Activated CD4-positive, alpha-beta T cell treated with anti-CD3 and anti-CD28 coated beads, Interleukin-2, amount 50 U/mL, for 1 hour (primary cell): ENCODE results near the gene ASAP3.

Experiments
- DNase-seq: peaks from one replicate; pipeline ENCODE4 v3.0.0-alpha.2; 2020

ASAP3 gene

DNA sequence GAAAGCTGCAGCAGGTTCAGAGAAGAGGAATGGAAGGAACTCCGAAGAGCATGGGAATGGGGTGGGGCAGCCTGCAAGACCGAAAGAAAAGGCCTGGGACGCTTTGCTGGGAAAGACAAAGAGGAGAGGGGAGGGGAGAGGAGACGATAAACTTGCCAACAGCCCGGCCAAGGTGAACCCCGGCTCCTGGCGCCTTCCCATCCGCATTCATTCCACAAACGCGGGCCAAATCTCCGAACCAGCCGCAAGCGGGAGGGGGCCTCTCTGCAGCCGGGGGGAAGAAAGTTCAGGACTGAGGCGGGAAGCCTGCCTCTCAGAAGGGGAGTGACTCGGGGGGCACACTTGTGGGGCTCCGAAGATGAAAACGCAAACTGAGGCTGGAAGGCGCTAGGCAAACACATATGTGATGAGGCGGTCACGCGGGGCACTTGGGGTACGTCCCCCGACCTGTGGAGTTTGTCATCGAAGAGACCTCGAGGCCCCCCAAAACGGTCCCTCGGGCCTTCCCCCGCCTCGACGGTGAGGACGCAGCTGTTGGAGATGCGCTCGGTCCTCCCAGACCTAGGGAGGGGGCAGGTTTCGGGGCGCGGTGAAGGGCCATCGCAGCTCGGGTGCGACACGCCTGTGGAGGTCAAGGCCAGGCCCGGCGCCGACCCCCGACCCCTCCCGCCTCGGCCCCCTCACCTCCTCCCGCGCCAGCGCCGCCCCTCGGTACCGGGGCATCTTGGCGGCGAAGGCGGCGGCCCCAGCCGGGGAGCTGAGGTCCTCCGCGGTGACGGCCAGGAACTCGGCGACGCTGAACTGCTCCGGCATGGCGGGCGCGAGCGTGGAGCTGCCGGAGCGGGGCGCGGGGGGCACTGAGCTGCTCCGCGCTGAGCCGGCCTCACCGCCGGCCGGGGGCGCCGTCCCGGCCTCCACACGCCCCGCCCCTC, at the start of gene ASAP3:
Gene ASAP3 (minus strand): TSS at position 859 of the 932 bp plus-strand sequence. CDS start 46 bp downstream, at position 813.
- peak; percentile 2 for DNase-seq

DNA sequence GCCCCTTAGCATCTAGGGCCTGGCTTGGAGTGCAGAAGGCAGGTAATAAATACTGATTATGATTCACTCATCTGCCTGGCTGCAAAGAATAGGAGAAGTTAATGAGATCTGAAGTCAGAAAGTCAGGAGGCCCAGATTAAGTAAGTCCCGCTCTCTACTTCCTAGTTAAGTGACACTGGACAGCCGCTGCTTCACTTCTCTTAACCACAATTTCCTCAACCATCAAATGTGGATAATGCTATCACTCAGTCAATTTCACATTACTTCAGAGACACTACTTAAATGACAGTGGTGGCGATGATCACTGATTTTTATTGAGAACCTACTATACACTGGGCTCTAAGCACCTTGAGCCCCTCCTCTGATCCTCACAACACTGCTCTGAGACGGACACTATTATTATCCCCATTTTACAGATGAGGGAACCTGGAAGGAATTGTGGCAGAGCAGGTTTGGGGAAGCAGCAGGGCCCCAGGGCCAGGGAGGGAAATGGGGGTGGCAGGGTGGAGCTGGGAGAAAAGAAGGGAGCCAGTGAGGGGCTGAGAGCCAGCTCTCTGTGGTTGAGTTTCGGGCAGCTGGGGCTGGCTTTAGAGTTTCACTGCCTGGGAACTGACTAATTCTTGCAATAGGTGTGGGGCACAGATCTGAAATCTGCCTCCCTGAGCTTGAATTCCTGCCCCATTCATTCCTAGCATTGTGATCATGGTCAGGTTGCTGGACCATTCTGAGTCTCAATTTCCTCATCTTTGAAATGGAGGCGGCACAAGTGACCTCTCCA, 49.5 kb upstream of the ASAP3 start:
- no peak for DNase-seq

DNA sequence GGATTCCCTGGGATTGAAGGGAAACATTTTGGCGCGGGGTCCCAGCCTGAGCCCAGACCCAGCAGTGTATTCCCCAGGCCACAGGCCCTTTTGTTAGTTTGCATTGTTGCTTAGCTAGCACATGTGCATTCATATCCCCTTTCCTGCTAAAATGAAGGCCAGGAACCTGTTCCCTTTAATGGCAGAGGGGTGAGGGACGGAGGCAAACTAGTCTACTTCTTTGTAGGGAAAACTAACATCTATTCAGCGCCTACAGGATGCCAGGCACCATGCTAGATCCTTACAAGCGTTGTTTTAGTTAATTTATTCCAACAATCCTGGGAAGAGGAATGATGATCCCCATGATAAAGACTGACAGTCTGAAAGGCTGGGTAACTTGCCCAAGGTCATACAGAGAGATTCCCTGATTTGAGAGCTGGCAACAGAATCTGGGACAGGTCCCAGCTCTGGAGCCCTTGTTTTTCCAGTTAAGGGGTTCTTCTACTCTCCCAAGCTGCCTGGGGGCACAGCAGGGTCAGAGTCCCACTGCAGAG, 47.6 kb upstream of the ASAP3 start:
- no peak for DNase-seq

DNA sequence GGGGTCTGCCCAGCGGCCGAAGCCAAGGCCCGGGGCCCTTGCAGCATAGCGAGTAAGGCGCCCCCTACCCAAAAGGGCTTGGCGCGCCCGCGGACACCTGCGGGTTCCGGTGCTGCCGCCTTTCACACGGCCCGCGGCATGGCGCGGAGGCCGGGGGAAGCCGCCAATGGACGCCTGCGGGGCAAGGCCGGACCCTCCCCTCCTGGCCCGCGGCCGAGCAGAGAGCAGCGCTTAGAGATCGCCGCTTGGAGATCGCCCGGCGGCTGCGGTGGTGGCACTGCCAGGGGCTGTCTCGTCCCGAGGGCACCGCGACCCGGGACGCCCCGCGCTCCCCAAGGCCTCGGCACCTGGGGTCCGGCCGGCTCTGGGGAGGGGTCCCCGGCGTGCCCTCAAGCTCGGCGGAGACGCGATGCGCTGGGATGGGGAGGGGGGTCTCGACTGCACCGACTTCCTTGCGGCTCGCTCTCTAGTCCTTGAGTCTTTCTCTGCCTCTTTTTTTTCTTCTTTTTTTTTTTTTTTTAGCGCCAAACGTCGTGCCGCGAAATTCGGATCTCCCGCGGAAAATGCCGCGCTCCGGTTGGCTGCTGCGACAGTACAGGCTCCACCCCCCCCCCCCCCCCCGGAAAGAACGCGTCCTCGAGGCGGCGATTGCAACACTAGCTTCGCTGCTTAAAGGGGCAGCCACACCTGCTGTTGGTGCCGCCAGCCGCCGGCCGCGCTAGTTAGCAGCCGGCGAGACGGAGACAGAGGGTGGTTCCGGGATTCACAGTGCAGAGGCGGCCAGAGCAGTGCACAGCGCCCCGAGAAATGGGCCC, 47.0 kb upstream of the ASAP3 start, which contains the start of gene E2F2:
Gene E2F2 (minus strand): TSS at position 487 of the 815 bp plus-strand sequence. CDS start 440 bp downstream, at position 47.
- peak; percentile 80 for DNase-seq

DNA sequence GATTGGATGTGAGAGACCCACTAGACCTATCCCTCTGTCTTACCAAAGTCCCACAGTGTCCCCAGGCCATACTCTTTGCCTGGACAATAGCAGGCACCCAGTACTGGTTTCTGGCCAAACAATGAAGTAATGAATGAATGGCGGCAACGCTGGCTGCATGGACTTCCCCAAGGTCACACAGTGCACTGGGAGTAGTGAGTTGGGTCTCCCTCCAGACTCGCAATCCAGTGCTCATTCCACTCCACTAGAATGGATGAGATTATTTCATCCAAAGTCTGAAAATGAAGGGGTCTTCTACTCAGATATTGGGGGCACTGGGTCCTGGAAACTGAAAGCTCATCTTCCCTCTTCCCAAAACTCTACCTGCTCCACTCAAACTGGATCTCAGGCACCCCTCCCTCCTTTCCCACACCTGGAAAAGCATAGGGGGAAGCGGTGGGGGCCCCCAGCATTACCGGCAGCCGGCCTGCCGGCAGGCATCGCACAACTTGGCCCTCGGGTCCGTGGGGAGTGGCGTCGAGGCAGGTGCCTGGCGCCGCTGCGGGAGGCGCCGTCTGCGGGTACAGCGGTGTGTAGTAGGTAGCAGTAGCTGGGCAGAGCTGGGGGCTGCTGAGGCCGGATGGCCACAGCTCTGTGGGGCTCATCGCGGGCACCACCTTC, 46.2 kb upstream of the ASAP3 start:
- no peak for DNase-seq

DNA sequence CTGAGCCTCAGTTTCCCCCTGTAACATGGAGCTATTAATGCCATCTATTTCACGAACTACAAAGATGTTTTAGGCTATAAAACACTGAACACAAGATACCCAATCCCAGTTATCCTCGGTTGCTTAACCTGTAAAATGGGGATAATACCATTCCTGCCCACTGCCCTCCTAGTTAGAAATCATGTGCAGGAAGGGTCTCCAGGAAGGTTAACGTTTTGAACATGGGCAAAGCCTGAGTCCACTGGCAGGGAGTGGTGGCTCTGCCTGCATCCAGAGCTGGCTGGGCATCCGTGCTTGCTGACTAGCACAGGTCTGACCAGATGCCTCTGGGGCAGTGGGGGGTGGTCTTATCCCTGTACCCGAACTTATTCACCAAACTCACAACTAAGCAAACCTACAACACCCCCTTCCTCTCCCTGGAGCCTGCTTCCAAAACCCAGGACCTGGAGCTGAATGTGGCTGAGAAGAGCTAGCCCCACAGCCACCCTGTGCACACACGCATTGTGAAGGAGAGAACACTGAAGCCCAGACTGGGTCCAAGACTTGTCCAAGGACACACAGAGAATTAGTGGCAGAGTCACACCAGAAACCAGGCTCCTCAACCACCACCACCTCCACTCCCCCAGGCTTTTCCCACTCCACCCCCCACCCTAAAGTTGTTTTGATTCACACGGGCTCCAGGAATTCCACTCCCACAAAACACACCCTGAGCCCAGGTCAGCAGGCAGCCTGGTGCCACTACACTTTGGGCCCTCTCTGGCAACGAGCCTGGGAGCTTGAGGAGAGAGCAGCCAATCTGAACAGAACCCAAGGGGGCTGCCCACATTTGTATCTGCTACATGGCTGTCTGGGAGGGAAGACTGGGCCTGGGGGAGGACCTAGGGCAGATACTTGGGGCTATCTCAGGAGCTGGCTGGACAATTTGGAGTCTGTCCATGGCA, 45.4 kb upstream of the ASAP3 start:
- DNase-seq, result no peak

DNA sequence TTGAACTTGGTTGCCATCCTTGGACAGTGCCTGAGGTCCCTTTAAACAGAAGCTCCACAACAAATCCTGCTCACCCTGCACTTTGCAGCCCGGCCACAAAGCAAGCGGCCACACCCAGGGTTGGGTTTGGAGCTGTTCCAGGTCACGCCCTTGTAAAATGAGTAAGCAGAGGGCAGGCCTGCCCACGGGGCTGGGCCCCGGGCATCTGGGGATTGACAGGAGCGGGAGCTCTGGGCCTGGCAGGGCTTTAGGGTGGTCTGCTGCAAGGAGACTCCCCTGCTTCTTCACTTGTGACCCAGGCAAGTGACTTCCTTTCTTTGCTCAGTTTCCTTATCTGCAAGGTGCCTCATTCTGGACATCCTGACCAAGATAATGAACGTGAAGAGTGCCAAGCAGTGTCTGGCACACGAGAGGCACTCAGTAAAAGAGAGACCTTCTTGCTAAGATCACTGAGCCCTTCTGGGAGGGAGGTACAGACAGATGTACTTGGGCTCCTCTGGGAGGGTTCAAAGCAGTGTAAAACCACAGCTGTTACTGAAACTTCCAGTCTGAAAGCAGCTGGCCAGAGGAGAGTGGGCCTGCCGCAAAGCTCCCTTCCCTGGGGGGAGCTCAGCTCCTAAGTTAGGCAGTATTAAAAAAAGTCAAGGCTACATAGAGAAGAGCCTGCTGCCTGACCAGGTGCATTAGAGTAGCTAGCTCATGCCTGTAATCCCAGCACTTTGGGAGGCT, 44.4 kb upstream of the ASAP3 start:
- peak; percentile 78 for DNase-seq

DNA sequence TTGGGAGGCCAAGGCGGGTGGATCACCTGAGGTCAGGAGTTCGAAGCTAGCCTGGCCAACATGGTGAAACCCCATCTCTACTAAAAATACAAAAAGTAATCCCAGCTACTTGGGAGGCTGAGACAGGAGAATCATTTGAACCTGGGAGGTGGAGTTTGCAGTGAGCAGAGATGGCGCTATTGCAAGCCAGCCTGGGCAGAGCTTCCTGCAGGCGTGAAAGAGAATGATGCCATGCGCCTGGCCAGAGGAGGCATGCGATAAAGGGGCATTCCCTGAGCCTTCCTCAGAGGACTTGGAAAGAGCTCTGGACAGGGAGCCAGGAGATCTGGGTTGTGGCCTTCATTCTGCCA, 43.9 kb upstream of the ASAP3 start:
- DNase-seq, result no peak

DNA sequence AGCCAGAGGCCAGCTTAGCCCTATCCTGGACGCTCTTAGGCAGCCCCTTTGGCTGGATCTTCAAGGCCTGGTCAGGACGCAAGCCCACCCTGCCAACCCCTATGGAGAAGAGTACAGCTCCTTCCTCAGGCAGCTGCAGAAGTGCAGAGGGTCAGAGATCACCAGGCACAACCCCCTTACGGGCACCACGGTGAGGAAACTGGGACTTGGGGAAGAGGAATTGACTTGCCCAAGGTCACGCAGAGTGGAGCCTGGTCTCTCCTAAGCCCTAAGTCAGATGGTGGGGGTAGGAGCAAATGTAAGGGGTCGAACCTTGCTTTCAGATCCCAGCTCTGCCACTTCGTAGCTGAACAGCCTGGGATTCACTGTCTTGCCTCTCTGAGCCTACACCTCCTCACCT, 43.4 kb upstream of the ASAP3 start:
- DNase-seq, result no peak

DNA sequence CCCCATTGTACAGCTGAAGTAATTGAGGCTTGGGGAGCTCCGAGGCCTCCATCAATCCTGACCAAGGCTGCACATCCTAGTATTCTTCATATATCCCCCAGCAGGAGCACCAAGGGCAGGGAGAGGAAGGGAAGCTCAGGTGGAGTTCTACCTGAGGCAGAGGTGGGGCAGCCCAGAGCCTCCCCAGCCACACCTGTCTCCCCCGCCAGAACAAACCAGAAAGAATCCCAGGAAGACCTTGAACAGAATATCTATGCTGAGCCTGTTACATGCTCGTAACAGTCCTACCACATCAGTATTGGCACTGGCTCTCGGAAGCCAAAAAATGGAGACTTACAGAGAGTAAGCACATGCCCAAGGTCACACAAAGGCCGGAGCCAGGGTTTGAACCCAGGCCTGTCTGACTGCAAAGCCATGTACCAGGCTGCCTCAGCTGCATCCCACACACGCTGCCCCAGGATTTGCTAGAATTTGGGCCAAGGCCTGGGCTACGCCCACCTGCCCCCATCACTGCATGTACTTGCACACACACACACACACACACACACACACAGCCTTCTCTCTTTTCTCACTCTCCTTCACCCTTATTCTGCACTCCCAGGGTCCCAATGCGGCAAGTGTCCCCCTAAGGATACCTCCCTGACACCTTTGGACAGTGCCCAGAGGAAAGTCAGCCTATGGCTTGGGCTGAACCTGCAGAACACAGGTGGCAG, 42.5 kb upstream of the ASAP3 start:
- no peak for DNase-seq

DNA sequence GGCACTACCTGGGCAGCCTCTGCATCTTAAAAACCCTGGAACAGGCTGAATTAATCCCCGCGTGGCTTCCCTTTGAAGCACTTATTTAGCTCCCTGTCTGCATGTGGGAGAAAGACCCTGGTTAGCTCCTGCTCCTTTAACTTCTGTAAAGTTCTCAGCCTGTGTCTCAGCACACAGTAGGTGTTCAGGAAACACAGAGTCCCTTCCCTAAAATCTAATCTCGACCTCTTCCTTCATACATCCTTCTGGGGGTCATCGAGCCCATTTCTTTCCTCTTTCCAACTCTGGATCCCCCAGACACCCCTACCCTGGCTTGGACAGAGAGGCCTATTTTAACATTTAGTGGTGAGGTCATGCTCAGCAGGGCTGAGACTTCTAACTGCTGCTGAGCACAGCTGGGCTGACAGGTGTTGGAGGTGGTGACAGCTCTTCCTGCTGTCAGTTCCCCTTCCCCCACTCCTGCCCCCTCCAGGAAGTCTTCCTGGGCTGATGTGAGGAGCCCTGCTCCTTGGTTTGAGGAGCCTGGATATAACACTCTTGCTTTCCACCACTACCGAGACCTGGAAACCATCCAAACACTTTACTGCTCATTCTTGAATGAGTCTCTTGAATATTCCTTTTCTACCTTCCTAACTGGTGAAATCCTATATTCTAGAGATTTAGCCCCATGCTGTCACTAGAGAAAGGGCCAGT, 41.7 kb upstream of the ASAP3 start:
- DNase-seq, result no peak

DNA sequence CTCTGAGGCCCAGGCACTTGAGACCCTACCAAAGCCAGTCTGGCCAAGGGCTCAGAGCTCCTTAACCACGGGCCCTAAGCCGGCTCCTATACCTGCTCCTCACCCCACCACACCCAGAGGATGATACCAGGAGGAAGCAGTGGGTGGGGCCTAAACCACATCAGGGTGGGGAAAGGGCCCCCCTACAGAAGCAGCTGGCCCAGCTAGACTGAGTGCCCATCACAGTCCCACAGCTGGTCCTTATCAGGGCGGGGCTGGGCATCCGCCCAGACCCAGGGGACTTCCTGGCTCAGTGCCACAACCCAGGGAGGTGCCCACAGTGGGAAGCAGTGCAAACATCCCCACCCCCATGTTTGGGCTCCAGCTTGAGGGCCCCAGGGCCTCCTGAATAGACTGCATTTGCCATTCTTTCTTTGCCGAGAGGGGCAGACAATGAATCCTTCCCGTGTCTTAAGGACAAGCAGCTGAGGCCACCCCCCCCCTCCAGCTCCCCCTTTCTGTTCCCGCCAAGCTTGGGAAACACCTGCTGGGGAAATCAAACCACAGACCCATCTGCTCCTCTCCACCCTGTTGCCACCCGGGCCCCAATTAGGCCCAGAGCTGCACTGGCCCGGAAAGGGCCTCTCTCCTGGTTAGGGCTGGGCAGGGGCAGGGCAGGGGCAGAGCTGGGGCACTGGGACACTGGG, 40.9 kb upstream of the ASAP3 start:
- no peak for DNase-seq

DNA sequence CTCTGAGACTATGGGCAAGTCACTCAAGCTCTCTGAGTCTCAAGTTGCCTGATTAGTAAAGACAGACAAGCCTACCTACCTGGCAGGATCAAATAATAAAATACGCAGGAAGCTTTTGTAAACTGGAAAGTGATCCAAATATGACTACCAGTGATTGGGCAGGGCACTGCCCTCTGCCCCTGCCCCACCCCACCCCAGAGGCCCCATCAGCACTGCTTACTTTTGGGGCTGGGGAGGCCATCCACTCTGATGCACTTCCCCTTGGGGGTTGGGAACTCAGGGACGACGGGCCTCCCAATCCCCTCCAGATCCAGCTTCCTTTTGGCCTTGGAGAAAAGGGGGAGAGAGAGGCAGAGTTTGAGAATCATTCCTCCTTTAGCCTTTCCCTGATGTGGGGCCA, 40.2 kb upstream of the ASAP3 start:
- DNase-seq, result no peak

DNA sequence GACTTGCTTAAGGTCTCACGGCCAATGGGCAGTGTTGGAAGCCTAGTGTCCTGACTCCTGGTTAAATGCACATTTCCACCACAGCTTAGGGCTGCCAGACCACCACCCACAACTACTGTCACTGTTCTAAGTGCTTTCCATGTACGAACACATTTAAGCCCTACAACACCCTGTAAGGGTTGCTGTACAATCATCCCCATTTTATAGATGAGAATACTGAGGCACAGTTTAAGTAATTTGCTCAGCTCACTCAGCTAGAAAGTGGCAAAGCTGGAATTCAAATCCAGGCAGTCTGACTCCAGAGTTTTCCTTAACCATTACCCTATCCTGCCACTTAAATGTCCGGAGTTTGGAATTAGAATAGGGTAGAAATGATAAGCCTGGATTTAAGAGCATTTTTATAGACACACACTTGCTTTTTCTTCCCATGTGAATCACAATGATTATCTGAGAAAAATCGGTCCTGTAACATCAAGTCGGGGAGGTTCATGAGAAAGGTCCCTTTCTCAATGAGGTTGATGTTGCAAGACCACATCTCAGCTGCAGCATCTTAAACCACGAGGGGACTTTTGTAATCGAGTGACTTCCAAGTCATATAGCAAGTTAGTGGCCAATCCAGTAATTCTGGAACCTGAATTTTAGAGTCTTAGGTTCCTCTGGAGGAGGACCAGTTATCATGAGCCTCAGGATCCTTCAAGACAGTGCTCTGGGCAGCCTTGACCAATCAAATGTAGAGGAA, 38.4 kb upstream of the ASAP3 start:
- no peak for DNase-seq

DNA sequence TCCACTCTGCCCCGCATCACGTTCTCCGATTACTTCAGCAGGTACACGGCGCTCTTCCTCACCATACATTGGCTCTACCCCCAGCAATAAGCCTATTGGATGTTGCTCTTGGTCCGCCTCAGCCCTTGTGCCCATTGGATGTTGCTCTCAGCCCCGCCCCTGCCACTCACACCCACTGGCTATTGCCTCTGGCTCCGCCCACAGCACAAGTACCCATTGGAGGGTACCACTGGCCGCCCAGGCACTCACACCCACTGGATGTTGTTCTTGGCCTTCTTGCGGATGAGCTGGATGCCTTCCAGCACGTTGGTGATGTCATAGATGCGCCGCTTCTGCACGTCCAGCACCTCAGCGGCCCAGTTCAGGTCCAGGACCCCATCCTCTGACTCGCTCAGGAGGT, 37.6 kb upstream of the ASAP3 start:
- no peak for DNase-seq

DNA sequence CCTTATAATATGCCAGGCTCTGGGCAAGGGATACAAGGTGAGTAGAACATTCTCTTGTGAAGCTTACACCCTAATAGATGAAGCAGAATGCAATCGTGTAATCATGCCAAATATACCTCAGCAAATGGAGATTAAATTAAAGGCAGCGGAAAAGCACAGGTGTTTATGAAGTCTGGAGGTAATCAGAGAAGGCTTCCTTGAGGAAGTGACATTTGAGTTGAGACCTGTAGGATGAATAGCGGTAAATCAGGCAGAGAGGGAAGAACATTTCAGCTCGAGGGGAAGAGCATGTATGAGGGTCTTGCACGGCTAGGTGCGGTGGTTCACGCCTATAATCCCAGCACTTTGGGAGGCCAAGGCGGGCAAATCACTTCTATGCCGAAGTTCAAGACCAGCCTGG, 33.6 kb upstream of the ASAP3 start:
- DNase-seq, result no peak

DNA sequence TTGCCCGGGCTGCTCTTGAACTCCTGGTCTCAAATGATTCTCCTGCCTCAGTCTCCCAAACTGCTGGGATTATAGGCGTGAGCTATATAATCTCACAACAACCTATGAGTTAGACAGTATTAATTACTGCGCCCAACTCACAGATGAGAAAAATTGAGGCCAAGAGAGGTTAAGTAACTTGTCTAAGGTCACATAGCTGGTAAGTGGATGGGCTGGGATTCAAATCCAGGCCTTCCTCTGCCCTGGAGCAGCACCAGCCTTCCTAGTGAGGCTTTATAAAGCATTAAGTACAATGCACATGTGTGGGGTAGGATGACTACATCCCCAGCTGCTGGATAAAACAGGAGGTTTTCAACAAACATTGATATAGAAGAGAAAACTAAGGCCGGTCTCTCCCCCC, 31.9 kb upstream of the ASAP3 start:
- no peak for DNase-seq
